Esophagus squamous epithelium (tissue), 4 donors: ENCODE measurements around the gene KCTD4.

Source experiments
- POLR2A ChIP-seq, 4 donors: fragments of 450-650 bp; IDR thresholded peaks; one replicate each; pipeline ENCODE4 v1.6.1; 2017; ENCODE audit warnings: antibody characterized with exemption in 4 of 4, mild to moderate bottlenecking in 4 of 4, moderate library complexity in 3 of 4
- TF ChIP-seq, protein P1 (sequence below), 6 experiments: fragments of 450-650 bp in 4 of 6; fragments of 200-600 bp in 2 of 6; sonication (generic) in 2 of 6; IDR thresholded peaks; one replicate each; pipeline ENCODE4 v1.5.1; 2016 to 2019; ENCODE audit warnings: antibody characterized with exemption in 6 of 6, mild to moderate bottlenecking in 4 of 6, moderate library complexity in 4 of 6

DNA sequence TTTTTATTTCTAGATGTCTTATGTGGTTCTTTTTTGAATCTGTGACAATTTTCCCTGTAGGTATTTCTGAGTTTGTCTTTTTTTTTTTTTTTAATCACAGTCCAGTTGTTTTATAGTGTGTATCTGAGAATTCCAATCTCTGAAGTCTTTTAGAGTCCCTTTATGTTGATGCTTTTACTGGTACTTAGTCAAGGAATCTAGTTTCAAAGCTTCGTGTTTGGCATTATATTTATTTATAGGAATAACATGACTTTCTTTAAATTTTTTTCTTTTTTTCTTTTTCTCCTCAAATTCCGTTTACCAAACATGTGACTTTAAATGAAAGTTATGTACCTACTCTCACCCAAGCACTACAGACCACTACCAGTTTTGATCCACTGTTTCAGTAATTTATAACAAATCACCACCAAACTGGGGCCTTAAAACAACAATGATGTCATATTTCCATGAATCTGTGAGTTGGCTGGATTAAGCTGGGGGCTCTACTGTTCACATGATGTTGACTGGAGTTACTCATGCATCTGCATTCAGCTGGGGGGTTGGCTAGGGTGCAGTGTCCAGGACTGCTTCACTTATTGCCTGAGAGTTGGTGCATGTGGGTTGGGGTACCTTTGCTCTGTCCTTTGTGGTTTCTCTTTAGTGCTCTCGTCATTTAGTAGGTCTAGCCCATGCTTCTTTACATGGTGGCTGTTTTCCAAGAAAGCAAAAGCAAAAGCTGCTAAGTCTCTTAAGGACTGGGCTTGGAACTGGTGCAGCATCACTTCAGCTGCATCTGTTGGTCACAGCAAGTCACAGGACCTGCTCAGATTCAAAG is 22.3 kb downstream of the KCTD4 start:
- TF ChIP-seq, protein P1, sequence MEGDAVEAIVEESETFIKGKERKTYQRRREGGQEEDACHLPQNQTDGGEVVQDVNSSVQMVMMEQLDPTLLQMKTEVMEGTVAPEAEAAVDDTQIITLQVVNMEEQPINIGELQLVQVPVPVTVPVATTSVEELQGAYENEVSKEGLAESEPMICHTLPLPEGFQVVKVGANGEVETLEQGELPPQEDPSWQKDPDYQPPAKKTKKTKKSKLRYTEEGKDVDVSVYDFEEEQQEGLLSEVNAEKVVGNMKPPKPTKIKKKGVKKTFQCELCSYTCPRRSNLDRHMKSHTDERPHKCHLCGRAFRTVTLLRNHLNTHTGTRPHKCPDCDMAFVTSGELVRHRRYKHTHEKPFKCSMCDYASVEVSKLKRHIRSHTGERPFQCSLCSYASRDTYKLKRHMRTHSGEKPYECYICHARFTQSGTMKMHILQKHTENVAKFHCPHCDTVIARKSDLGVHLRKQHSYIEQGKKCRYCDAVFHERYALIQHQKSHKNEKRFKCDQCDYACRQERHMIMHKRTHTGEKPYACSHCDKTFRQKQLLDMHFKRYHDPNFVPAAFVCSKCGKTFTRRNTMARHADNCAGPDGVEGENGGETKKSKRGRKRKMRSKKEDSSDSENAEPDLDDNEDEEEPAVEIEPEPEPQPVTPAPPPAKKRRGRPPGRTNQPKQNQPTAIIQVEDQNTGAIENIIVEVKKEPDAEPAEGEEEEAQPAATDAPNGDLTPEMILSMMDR (IDR thresholded peaks at IDR 0.05), result no peak
- no peak for TF ChIP-seq POLR2A (IDR thresholded peaks at IDR 0.05)
